ENCODE measurements around the gene KRTAP23-1. TPM values are rescaled to one million over a fixed set of nuclear protein-coding genes. Genes with fewer than 3 reads are reported as not detected.

Gene KRTAP23-1
- total and polyA plus RNA-seq, 2 donors from 2014 or later, result not detected

Small RNA genes within 50 kb of the gene (microRNA-seq; reads per million reads assigned to microRNA genes)
- gene MIR4327, result not detected

Other genes starting within 250 kb of the KRTAP23-1 start
- gene CLDN17, start 181.8 kb downstream of the KRTAP23-1 start, total RNA-seq, result not detected
- not detected for gene CLDN17, start 181.8 kb downstream of the KRTAP23-1 start, polyA plus RNA-seq (ENCODE audit: insufficient read depth, low read depth, low replicate concordance)
- gene CLDN8, start 132.5 kb downstream of the KRTAP23-1 start, total RNA-seq, result 7.1 TPM
- gene CLDN8, start 132.5 kb downstream of the KRTAP23-1 start, polyA plus RNA-seq (ENCODE audit: insufficient read depth, low read depth, low replicate concordance), result 86.8 TPM
- gene KRTAP24-1, start 65.7 kb downstream of the KRTAP23-1 start, total RNA-seq, result not detected
- not detected for gene KRTAP24-1, start 65.7 kb downstream of the KRTAP23-1 start, polyA plus RNA-seq (ENCODE audit: insufficient read depth, low read depth, low replicate concordance)
- gene KRTAP25-1, start 59.1 kb downstream of the KRTAP23-1 start, total RNA-seq, result not detected
- gene KRTAP25-1, start 59.1 kb downstream of the KRTAP23-1 start, polyA plus RNA-seq (ENCODE audit: insufficient read depth, low read depth, low replicate concordance), result not detected
- gene KRTAP26-1, start 28.3 kb downstream of the KRTAP23-1 start, total RNA-seq, result not detected
- not detected for gene KRTAP26-1, start 28.3 kb downstream of the KRTAP23-1 start, polyA plus RNA-seq (ENCODE audit: insufficient read depth, low read depth, low replicate concordance)
- not detected for gene KRTAP27-1, start 10.9 kb downstream of the KRTAP23-1 start, total RNA-seq
- gene KRTAP27-1, start 10.9 kb downstream of the KRTAP23-1 start, polyA plus RNA-seq (ENCODE audit: insufficient read depth, low read depth, low replicate concordance), result not detected
- not detected for gene KRTAP13-2, start 23.7 kb upstream of the KRTAP23-1 start, total RNA-seq
- gene KRTAP13-2, start 23.7 kb upstream of the KRTAP23-1 start, polyA plus RNA-seq (ENCODE audit: insufficient read depth, low read depth, low replicate concordance), result not detected
- not detected for gene KRTAP13-1, start 47.4 kb upstream of the KRTAP23-1 start, total RNA-seq
- not detected for gene KRTAP13-1, start 47.4 kb upstream of the KRTAP23-1 start, polyA plus RNA-seq (ENCODE audit: insufficient read depth, low read depth, low replicate concordance)
- not detected for gene KRTAP13-3, start 77.3 kb upstream of the KRTAP23-1 start, total RNA-seq
- gene KRTAP13-3, start 77.3 kb upstream of the KRTAP23-1 start, polyA plus RNA-seq (ENCODE audit: insufficient read depth, low read depth, low replicate concordance), result not detected
- not detected for gene KRTAP13-4, start 81.6 kb upstream of the KRTAP23-1 start, total RNA-seq
- gene KRTAP13-4, start 81.6 kb upstream of the KRTAP23-1 start, polyA plus RNA-seq (ENCODE audit: insufficient read depth, low read depth, low replicate concordance), result not detected
- gene KRTAP15-1, start 91.7 kb upstream of the KRTAP23-1 start, total RNA-seq, result not detected
- gene KRTAP15-1, start 91.7 kb upstream of the KRTAP23-1 start, polyA plus RNA-seq (ENCODE audit: insufficient read depth, low read depth, low replicate concordance), result not detected
- gene KRTAP19-1, start 131.8 kb upstream of the KRTAP23-1 start, total RNA-seq, result not detected
- gene KRTAP19-1, start 131.8 kb upstream of the KRTAP23-1 start, polyA plus RNA-seq (ENCODE audit: insufficient read depth, low read depth, low replicate concordance), result not detected
- gene KRTAP19-2, start 138.8 kb upstream of the KRTAP23-1 start, total RNA-seq, result not detected
- not detected for gene KRTAP19-2, start 138.8 kb upstream of the KRTAP23-1 start, polyA plus RNA-seq (ENCODE audit: insufficient read depth, low read depth, low replicate concordance)
- not detected for gene KRTAP19-3, start 143.4 kb upstream of the KRTAP23-1 start, total RNA-seq
- gene KRTAP19-3, start 143.4 kb upstream of the KRTAP23-1 start, polyA plus RNA-seq (ENCODE audit: insufficient read depth, low read depth, low replicate concordance), result not detected
- not detected for gene KRTAP19-4, start 148.6 kb upstream of the KRTAP23-1 start, total RNA-seq
- not detected for gene KRTAP19-4, start 148.6 kb upstream of the KRTAP23-1 start, polyA plus RNA-seq (ENCODE audit: insufficient read depth, low read depth, low replicate concordance)
- gene KRTAP19-5, start 153.5 kb upstream of the KRTAP23-1 start, total RNA-seq, result not detected
- not detected for gene KRTAP19-5, start 153.5 kb upstream of the KRTAP23-1 start, polyA plus RNA-seq (ENCODE audit: insufficient read depth, low read depth, low replicate concordance)
- not detected for gene KRTAP19-6, start 193.3 kb upstream of the KRTAP23-1 start, total RNA-seq
- gene KRTAP19-6, start 193.3 kb upstream of the KRTAP23-1 start, polyA plus RNA-seq (ENCODE audit: insufficient read depth, low read depth, low replicate concordance), result not detected
- gene KRTAP19-7, start 212.7 kb upstream of the KRTAP23-1 start, total RNA-seq, result not detected
- not detected for gene KRTAP19-7, start 212.7 kb upstream of the KRTAP23-1 start, polyA plus RNA-seq (ENCODE audit: insufficient read depth, low read depth, low replicate concordance)
- gene KRTAP22-2, start 241.8 kb upstream of the KRTAP23-1 start, total RNA-seq, result not detected
- gene KRTAP22-2, start 241.8 kb upstream of the KRTAP23-1 start, polyA plus RNA-seq (ENCODE audit: insufficient read depth, low read depth, low replicate concordance), result not detected
- not detected for gene KRTAP6-3, start 243.8 kb upstream of the KRTAP23-1 start, total RNA-seq
- not detected for gene KRTAP6-3, start 243.8 kb upstream of the KRTAP23-1 start, polyA plus RNA-seq (ENCODE audit: insufficient read depth, low read depth, low replicate concordance)

Data from kidney (tissue), 2 donors.